Nephron (organoid): ENCODE data around the gene MCRIP1.
"Not testable (repeated sequence)": the region's sequence is repeated elsewhere in the genome, so short reads cannot be mapped to it uniquely, and the experiment has no call there.

Source experiments
- H3K27ac Mint-ChIP-seq, 3 experiments: 2 replicates each; pipeline ENCODE4 v1.8.0; 2020; ENCODE audit warnings: mixed read lengths in 3 of 3, mild to moderate bottlenecking in 2 of 3, moderate library complexity in 1 of 3
- H3K27me3 Mint-ChIP-seq: 2 replicates; pipeline ENCODE4 v1.8.0; 2021; ENCODE audit warnings: low read depth, mild to moderate bottlenecking, moderate library complexity, mixed read lengths
- H3K36me3 Mint-ChIP-seq: 2 replicates; pipeline ENCODE4 v1.8.0; 2020; ENCODE audit warnings: low read depth, mixed read lengths
- H3K4me1 Mint-ChIP-seq: 2 replicates; pipeline ENCODE4 v1.8.0; 2020; ENCODE audit warnings: mixed read lengths
- H3K4me3 Mint-ChIP-seq, 3 experiments: 2 replicates each; pipeline ENCODE4 v1.8.0; 2020; ENCODE audit warnings: mild to moderate bottlenecking in 3 of 3, mixed read lengths in 3 of 3, moderate library complexity in 2 of 3
- H3K9me3 Mint-ChIP-seq: 2 replicates; pipeline ENCODE4 v1.8.0; 2020; ENCODE audit warnings: mixed read lengths
- CTCF ChIP-seq, 3 experiments: fragments of 200-600 bp; sonication (generic); IDR thresholded peaks; one replicate each; pipeline ENCODE4 v1.5.0; 2021; ENCODE audit warnings: antibody characterized with exemption in 3 of 3; ENCODE audit not compliant: unreplicated experiment in 3 of 3

Gene MCRIP1

GRCh38 chr17:81843713-81844326 lies 10.7 kb upstream of the MCRIP1 start:
- peaks cover 24% of the 10 kb centered on the region for H3K36me3 Mint-ChIP-seq
- no peaks in the 10 kb centered on the region for H3K9me3 Mint-ChIP-seq
- no peak overlapping the region for H3K27ac Mint-ChIP-seq
- no peaks in the 10 kb centered on the region for H3K27me3 Mint-ChIP-seq
- no peaks in the 10 kb centered on the region for H3K4me1 Mint-ChIP-seq
- H3K4me3 Mint-ChIP-seq, result no peak overlapping the region
- no peak for TF ChIP-seq CTCF (IDR thresholded peaks at IDR 0.05; ENCODE audit: unreplicated experiment in 3 of 3)

- no peaks in the 10 kb centered on the region for H3K4me1 Mint-ChIP-seq
- H3K9me3 Mint-ChIP-seq, result no peaks in the 10 kb centered on the region
- H3K27me3 Mint-ChIP-seq, result no peaks in the 10 kb centered on the region
- H3K36me3 Mint-ChIP-seq, result peaks cover 21% of the 10 kb centered on the region
- H3K27ac Mint-ChIP-seq, result no peak overlapping the region
- H3K4me3 Mint-ChIP-seq, result no peak overlapping the region
- TF ChIP-seq CTCF (IDR thresholded peaks at IDR 0.05; ENCODE audit: unreplicated experiment in 3 of 3), result no peak
Measured at GRCh38 chr17:81842725-81843504, 9.8 kb upstream of the MCRIP1 start.

GRCh38 chr17:81842378-81842724 lies 9.3 kb upstream of the MCRIP1 start:
- no peak overlapping the region for H3K27ac Mint-ChIP-seq
- peaks cover 20% of the 10 kb centered on the region for H3K36me3 Mint-ChIP-seq
- no peak overlapping the region for H3K4me3 Mint-ChIP-seq
- H3K9me3 Mint-ChIP-seq, result no peaks in the 10 kb centered on the region
- no peaks in the 10 kb centered on the region for H3K27me3 Mint-ChIP-seq
- TF ChIP-seq CTCF (IDR thresholded peaks at IDR 0.05; ENCODE audit: unreplicated experiment in 3 of 3), result no peak
- H3K4me1 Mint-ChIP-seq, result no peaks in the 10 kb centered on the region

GRCh38 chr17:81841866-81842265 lies 8.8 kb upstream of the MCRIP1 start:
- TF ChIP-seq CTCF (IDR thresholded peaks at IDR 0.05; ENCODE audit: unreplicated experiment in 3 of 3), result no peak
- H3K27me3 Mint-ChIP-seq, result no peaks in the 10 kb centered on the region
- no peaks in the 10 kb centered on the region for H3K9me3 Mint-ChIP-seq
- H3K36me3 Mint-ChIP-seq, result peaks cover 18% of the 10 kb centered on the region
- H3K4me1 Mint-ChIP-seq, result no peaks in the 10 kb centered on the region
- H3K4me3 Mint-ChIP-seq, result no peak overlapping the region
- H3K27ac Mint-ChIP-seq, result no peak overlapping the region

GRCh38 chr17:81840826-81841778 lies 8.0 kb upstream of the MCRIP1 start:
- no peak overlapping the region for H3K4me3 Mint-ChIP-seq
- no peak for TF ChIP-seq CTCF (IDR thresholded peaks at IDR 0.05; ENCODE audit: unreplicated experiment in 3 of 3)
- H3K27ac Mint-ChIP-seq, result no peak overlapping the region
- no peaks in the 10 kb centered on the region for H3K4me1 Mint-ChIP-seq
- peaks cover 18% of the 10 kb centered on the region for H3K36me3 Mint-ChIP-seq
- H3K27me3 Mint-ChIP-seq, result no peaks in the 10 kb centered on the region
- H3K9me3 Mint-ChIP-seq, result no peaks in the 10 kb centered on the region

GRCh38 chr17:81840059-81840458 lies 7.0 kb upstream of the MCRIP1 start:
- not testable (repeated sequence) for H3K9me3 Mint-ChIP-seq, H3K27me3 Mint-ChIP-seq, H3K27ac Mint-ChIP-seq

More at GRCh38 chr17:81840059-81840458, 7.0 kb upstream of the MCRIP1 start:
- H3K36me3 Mint-ChIP-seq, result peaks cover 12% of the 10 kb centered on the region
- not testable (repeated sequence) for H3K4me1 Mint-ChIP-seq, H3K4me3 Mint-ChIP-seq
